Measurements from ENCODE around the gene LDB3.
A peak's percentile ranks its signal among the peaks of the same experiment; 100 is the strongest.
"Not testable (repeated sequence)": the region's sequence is repeated elsewhere in the genome, so short reads cannot be mapped to it uniquely, and the experiment has no call there.

Gene LDB3

GRCh38 chr10:86734207-86734988 is 66.1 kb downstream of the LDB3 start:
- DNase-seq = no peak

- DNase-seq = not testable (repeated sequence)
These were observed 67.0 kb downstream of the LDB3 start for GRCh38 chr10:86735278-86735677.

GRCh38 chr10:86742230-86742629 is 73.9 kb downstream of the LDB3 start:
- DNase-seq = no peak

- no peak for DNase-seq
These were observed 75.9 kb downstream of the LDB3 start for GRCh38 chr10:86744067-86744725.

GRCh38 chr10:86747796-86748581 is 79.7 kb downstream of the LDB3 start:
- no peak for DNase-seq

- DNase-seq = no peak
These were observed 81.5 kb downstream of the LDB3 start for GRCh38 chr10:86749854-86750253.

- no peak for DNase-seq
These were observed 83.2 kb downstream of the LDB3 start for GRCh38 chr10:86751477-86751876.

- DNase-seq = no peak
These were observed 84.0 kb downstream of the LDB3 start for GRCh38 chr10:86752311-86752710.

GRCh38 chr10:86753051-86753450 is 84.7 kb downstream of the LDB3 start:
- no peak for DNase-seq

GRCh38 chr10:86753638-86754434 is 85.5 kb downstream of the LDB3 start:
- DNase-seq = no peak

GRCh38 chr10:86755454-86755739 is 87.1 kb downstream of the LDB3 start:
- no peak for DNase-seq

- peak; percentile 82 for DNase-seq
These were observed 87.6 kb downstream of the LDB3 start for GRCh38 chr10:86755740-86756510.

GRCh38 chr10:86756511-86757112 is 88.3 kb downstream of the LDB3 start, which contains the start of gene BMPR1A:
Gene BMPR1A, plus strand, starts transcription at chr10:86756619. Its CDS starts 119,400 bp downstream, at chr10:86876019.
- DNase-seq = no peak

- DNase-seq = peak; percentile 36
These were observed 89.0 kb downstream of the LDB3 start for GRCh38 chr10:86757113-86757972.

- no peak for DNase-seq
These were observed 90.1 kb downstream of the LDB3 start for GRCh38 chr10:86758189-86759072.

- DNase-seq = no peak
These were observed 90.9 kb downstream of the LDB3 start for GRCh38 chr10:86759073-86759672.

GRCh38 chr10:86763404-86763803 is 95.1 kb downstream of the LDB3 start:
- DNase-seq = no peak

- no peak for DNase-seq
These were observed 97.2 kb downstream of the LDB3 start for GRCh38 chr10:86765548-86765947.

- DNase-seq = no peak
These were observed 100.2 kb downstream of the LDB3 start for GRCh38 chr10:86768412-86769062.

Data from NCI-H2227 treated with DMSO at 0.1 percent for 48 hours (cell line).